GM19099 (cell line): ENCODE measurements around the gene NIT1.

Experiments
- POLR2A ChIP-seq: IDR thresholded peaks from 3 replicates; pipeline ENCODE4 v1.6.1; 2011; ENCODE audit warnings: low read depth; ENCODE audit not compliant: insufficient read length; ENCODE audit errors: extremely low read depth

NIT1 gene

DNA sequence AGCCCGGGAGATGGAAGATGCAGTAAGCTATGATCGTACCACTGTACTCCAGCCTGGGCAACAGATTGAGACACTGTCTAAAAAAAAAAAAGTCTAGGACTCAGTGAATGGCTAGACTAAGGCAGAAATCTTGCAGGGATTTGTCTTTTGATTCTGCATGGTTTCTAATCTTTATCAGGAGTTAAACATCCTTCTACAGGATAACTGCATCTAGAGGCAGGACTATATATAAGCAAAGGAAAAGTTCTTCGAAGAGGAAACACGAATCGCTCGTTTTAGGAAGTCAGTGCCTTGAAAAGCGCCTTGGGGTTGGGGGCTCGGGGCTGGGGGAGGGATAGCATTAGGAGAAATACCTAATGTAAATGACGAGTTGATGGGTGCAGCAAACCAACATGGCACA is 35.3 kb downstream of the NIT1 start:
- TF ChIP-seq POLR2A, result no peak

DNA sequence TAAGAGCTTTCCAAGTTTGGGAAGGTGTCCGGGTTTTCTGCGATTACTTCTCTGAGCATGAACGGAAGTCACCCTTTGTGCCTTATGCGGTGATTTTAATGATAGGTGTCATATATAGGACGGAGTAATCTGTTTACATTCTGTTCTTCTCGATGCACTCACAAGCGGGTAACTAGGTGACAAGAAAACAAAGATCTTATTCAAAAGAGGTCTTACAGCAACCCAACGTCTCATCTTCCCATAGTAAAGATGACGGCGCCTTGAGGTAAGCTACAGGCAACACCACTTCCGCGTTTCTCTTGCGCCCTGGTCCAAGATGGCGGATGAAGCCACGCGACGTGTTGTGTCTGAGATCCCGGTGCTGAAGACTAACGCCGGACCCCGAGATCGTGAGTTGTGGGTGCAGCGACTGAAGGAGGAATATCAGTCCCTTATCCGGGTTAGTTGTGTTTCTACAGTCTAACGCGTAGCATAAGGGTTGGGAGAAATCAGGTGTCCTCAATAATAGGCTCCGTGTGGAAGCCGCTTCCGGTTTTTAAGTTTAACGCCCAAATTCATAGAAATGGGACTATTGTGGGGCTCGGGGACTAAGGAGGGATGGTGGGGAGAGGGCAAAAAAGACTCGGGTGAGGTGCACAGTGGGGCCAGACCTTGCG is 35.9 kb downstream of the NIT1 start, which contains the start of gene UFC1:
UFC1 (plus strand) TSS at position 297 of the 656 bp plus-strand sequence; CDS start at position 317, 20 bp downstream.
- TF ChIP-seq POLR2A, result peak; percentile 88

DNA sequence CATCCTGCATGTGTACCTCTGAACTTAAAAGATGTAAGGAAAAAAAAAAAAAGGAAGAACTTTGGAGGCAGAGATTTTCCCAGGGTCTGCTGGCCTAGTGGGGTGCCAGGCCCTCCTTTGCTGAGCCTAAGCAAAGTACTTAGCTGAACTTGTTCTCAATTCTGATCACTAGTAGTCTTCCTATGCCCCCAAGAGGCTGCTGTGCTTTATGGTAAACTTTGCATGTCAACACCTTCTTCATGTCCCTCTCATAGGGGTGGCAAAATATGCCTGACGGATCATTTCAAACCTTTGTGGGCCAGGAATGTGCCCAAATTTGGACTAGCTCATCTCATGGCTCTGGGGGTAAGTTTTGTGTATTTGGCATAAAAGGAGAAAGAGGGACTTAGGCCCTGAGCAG is 40.0 kb downstream of the NIT1 start:
- no peak for TF ChIP-seq POLR2A

DNA sequence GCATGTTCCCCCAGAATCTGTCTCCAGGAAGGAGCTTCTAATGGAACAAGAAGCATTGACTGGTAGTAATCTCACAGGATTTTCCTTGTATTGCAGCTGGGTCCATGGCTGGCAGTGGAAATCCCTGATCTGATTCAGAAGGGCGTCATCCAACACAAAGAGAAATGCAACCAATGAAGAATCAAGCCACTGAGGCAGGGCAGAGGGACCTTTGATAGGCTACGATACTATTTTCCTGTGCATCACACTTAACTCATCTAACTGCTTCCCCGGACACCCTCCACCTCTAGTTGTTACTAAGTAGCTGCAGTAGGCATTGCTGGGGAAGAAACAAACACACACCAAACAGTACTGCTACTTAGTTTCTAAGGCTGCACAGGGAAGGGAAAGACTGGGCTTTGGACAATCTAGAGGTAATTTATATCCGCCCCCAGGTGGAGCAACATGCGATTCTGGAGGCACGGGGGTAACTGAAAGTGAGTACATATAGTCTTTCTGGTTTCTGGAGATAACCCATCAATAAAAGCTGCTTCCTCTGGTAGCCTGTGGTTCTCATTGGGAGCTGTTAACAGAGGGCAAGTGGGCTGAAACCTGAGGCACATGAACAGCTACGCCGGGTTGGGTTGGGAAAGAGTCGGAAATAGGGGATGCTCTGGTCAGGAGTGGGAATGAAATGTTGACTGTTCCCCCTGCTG is 40.6 kb downstream of the NIT1 start:
- no peak for TF ChIP-seq POLR2A

DNA sequence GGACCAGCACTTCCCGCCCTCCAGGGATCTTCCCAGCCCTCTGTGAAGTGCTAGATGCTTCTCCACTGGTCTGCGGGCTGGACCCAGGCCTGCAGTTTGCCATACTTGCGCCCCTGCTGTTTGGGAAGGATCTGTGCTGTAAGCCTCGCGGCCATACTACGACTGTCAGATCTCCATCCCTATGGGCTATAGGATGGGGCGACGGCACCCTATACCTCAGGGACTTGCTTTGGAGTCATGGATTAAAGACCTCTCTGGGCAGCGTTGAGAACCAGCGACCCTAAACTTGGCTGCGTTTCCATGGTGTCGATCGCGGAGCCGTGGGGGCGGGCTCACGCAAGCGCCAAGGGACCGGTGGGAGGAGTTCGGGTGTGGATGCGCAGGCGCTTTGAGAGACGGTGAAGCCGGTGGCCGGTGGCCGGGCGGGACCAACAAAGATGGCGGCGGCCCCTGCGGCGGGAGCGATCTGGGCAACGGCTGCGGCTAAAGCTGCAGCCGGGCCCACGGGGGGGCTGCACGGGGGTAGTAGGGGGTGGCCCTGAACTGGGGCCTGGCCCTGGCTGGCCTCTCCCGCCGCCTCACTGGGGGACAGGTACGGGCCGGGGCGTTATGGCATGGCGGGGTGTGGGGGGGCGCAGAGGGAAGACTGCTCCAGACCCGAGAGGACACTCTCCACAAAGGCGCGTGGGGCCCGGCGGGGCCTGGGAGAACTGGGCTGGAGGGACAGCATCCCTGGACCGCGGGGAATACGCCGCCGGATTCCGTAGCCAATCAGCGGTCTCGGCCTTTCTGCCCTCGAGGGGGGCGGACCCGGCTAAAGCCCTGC is 41.4 kb downstream of the NIT1 start, which contains the start of gene USP21:
USP21 (plus strand) TSS at position 414 of the 826 bp plus-strand sequence. CDS start 1,141 bp downstream, outside the sequence.
- TF ChIP-seq POLR2A, result peak; percentile 66

DNA sequence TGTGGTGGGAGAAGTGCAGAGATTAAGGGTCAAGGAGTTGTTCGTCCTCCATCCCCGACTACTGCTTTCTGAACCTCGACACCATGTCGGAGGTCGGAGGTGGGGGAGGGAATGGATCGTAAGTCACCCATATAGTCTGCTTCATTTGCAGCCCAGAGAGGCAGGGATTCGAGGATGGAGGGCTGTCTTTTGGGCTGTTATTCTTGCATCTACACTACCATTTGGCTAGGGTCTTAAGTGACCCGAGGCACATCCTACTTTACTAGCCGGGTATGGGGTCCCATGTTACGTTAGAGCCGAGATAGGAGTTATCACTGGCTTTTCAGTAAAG is 42.0 kb downstream of the NIT1 start:
- TF ChIP-seq POLR2A, result no peak

DNA sequence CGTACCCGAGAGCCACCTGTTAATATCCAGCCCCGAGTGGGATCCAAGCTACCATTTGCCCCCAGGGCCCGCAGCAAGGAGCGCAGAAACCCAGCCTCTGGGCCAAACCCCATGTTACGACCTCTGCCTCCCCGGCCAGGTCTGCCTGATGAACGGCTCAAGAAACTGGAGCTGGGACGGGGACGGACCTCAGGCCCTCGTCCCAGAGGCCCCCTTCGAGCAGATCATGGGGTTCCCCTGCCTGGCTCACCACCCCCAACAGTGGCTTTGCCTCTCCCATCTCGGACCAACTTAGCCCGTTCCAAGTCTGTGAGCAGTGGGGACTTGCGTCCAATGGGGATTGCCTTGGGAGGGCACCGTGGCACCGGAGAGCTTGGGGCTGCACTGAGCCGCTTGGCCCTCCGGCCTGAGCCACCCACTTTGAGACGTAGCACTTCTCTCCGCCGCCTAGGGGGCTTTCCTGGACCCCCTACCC is 42.8 kb downstream of the NIT1 start:
- TF ChIP-seq POLR2A, result no peak

DNA sequence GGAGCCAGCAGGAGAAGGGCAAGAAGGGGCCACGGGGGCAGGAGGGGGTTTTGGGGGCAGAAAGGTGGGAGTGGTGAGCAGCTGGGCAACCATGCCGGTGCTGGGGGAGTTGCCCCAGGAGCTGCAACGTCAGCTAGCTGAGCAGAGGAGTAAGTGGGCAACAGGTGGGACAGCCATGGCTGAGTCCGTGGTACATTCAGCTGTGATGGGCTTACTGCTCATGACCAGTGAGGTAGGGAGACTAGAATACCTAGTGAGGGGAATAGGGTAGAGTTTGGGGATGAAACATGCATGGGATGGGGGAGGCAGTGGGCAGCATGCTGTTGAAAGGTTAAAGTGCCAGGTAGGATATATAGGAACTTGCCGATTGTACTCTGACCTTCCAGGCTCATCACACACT is 43.7 kb downstream of the NIT1 start:
- TF ChIP-seq POLR2A, result no peak

DNA sequence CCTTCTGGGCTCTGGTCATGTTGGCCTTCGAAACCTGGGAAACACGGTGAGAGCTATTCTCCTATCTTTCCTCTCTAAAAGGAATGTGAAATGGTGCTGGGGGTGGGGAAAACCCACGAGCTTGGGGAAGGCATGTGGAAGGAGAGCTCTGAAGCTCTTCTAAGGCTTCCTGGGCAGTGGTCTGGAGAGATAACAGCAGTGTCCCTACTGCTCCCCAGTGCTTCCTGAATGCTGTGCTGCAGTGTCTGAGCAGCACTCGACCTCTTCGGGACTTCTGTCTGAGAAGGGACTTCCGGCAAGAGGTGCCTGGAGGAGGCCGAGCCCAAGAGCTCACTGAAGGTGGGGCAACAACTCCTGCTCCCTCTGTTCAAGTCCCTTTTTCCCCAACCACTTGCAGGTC is 44.1 kb downstream of the NIT1 start:
- no peak for TF ChIP-seq POLR2A

DNA sequence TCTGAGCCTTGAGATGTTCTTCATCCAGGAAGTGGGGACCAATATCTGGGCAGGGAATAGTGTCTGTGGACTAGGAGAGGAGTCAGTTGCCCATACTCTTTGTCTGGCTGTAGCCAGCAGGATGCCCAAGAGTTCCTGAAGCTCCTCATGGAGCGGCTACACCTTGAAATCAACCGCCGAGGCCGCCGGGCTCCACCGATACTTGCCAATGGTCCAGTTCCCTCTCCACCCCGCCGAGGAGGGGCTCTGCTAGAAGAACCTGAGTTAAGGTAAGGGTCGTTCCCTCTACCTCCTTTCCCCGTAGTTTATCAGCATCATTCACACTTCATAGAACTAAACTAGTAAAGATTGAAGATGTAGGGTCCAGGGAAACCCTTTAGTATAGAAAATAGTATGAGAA is 44.9 kb downstream of the NIT1 start:
- TF ChIP-seq POLR2A, result no peak

DNA sequence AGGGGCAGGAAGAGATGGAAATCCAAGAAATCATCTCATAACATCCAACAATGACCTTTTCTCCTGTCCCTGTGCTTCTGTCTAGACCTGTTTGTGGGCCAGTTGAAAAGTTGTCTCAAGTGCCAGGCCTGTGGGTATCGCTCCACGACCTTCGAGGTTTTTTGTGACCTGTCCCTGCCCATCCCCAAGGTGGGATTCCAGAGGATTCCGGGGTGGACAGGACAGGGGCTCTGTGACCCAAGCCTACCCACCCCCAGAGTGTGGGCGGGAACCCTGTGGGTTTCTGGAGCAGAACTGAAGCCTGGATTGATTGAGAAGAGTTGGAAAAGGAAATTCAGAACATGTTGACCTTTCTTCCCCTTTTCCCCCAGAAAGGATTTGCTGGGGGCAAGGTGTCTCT is 45.9 kb downstream of the NIT1 start:
- no peak for TF ChIP-seq POLR2A

DNA sequence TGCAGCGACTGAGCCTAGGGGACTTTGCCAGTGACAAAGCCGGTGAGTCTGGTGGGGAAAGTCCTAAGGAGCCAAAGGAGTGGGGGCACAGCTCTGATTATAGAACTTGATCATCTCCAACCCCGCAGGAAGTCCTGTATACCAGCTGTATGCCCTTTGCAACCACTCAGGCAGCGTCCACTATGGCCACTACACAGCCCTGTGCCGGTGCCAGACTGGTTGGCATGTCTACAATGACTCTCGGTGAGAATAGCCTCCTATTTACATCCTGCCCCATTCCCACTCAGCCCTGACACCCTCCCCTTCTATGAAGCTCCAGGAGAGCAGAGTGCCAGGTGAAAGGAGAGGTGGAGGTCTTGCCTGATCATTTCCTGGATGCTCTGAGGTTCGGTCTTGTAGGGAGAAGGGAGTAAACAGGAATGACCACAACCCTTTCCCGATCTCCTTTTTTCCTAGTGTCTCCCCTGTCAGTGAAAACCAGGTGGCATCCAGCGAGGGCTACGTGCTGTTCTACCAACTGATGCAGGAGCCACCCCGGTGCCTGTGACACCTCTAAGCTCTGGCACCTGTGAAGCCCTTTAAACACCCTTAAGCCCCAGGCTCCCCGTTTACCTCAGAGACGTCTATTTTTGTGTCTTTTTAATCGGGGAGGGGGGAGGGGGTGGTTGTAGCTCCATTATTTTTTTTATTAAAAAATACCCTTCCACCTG is 47.2 kb downstream of the NIT1 start:
- TF ChIP-seq POLR2A, result no peak

DNA sequence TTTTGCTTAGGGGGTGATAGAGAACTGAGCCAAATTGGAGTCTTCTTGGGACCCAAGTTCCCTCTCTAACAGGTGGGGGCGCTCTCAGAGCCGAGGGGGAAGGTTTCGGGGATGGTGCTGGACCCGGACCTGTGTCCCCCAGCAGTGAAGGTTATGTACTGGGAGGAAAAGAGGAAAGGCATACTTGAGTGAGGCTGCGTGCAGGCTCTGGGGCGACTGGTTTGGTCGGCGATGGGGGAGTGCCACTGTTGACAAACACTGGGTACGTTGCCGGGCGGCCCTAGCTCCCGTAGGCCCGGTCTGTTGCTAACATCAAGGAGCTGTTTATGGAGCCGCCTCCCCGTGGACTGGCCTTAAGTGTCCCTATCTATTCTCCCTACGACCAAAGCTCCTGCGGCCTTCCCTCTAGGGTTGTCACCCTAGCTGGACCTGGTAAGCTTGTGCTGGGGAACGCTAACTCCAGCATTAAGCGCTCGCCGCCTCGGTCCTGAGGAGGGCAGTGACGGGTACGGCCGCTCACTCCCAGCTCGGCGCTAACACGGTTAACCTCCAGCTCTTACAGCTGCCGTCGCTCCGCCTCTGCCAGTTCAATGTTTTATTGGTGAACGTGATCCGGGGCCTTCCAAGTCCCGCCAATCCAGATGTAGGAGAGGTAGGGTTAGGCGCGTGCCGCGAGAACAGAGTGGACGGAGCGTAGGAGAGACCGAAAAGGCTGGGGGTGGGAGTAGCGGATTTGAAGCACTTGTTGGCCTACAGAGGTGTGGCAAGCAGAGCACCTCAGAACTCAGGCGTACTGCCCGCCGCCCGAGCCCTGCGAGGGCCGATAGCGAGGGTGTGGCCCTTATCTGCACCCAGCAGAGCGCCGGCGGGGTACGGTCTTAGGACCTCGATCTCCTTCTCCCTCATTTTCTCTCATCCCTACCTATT is 48.1 kb downstream of the NIT1 start, which contains the start of gene PPOX:
PPOX (plus strand) TSS at position 685 of the 927 bp plus-strand sequence. CDS start 422 bp downstream, outside the sequence.
- TF ChIP-seq POLR2A, result peak; percentile 87

DNA sequence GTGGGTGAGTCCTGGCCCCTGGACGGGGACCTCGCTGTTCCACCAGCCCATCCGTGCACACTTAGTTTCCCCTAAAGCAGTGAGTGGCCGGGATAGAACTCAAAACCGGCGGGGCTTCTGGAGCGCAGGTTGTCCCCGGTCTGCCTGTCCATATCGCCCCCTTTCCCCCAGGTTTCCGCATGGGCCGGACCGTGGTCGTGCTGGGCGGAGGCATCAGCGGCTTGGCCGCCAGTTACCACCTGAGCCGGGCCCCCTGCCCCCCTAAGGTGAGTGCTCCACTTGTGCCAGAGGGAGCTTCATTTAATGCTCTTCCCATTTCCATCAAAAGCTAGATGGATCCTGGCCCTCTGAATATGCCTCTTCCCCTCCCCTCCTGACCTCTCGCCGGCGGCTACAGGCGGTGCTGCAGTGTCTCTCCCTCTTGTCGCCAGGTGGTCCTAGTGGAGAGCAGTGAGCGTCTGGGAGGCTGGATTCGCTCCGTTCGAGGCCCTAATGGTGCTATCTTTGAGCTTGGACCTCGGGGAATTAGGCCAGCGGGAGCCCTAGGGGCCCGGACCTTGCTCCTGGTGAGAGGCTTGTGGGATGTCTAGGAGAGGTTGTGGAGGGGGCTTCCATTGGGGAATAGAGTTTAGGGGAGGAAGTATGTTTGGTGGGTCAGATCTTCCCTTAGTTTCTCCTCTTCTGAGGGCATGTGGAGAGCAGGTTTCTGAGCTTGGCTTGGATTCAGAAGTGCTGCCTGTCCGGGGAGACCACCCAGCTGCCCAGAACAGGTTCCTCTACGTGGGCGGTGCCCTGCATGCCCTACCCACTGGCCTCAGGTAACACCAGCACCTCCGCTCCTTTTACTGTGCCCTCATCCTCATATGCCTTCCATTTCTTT is 49.0 kb downstream of the NIT1 start:
- no peak for TF ChIP-seq POLR2A
